WERI-Rb-1 (cell line): ENCODE data around the gene PNKD.

ENCODE experiments used
- DNase-seq: peaks from one replicate; pipeline ENCODE4 v3.0.0-alpha.2; 2020
- H3K27ac ChIP-seq: fragments of 250-450 bp; sonication (Bioruptor Pico); 2 replicates; pipeline ENCODE4 v1.5.1; 2020; ENCODE audit warnings: mild to moderate bottlenecking, moderate library complexity
- H3K27me3 ChIP-seq: fragments of 250-450 bp; sonication (Bioruptor Pico); 2 replicates; pipeline ENCODE4 v1.5.1; 2021; ENCODE audit warnings: mild to moderate bottlenecking, low read depth, moderate library complexity; ENCODE audit not compliant: insufficient read depth, severe bottlenecking
- H3K36me3 ChIP-seq: fragments of 250-450 bp; sonication (Bioruptor Pico); 2 replicates; pipeline ENCODE4 v1.5.1; 2020; ENCODE audit warnings: mild to moderate bottlenecking, moderate library complexity
- H3K4me3 ChIP-seq: 2 replicates; pipeline ENCODE4 v1.5.1; 2011; ENCODE audit warnings: low read depth, mild to moderate bottlenecking, control low read depth, low read length
- H3K9me3 ChIP-seq: fragments of 250-450 bp; sonication (Bioruptor Pico); 2 replicates; pipeline ENCODE4 v1.5.1; 2021; ENCODE audit warnings: mild to moderate bottlenecking, moderate library complexity; ENCODE audit not compliant: severe bottlenecking
- TF ChIP-seq, protein P1 (sequence below): IDR thresholded peaks from 2 replicates; pipeline ENCODE4 v1.5.1; 2011; ENCODE audit warnings: low read depth, mild to moderate bottlenecking, control low read depth, inconsistent platforms, low read length

PNKD gene

GRCh38 chr2:218318241-218318640 lies 47.9 kb downstream of the PNKD start:
- no peak for DNase-seq
- H3K36me3 ChIP-seq = no peaks in the 10 kb centered on the region
- H3K9me3 ChIP-seq = no peaks in the 10 kb centered on the region
- no peak overlapping the region for H3K4me3 ChIP-seq
- TF ChIP-seq, protein P1, sequence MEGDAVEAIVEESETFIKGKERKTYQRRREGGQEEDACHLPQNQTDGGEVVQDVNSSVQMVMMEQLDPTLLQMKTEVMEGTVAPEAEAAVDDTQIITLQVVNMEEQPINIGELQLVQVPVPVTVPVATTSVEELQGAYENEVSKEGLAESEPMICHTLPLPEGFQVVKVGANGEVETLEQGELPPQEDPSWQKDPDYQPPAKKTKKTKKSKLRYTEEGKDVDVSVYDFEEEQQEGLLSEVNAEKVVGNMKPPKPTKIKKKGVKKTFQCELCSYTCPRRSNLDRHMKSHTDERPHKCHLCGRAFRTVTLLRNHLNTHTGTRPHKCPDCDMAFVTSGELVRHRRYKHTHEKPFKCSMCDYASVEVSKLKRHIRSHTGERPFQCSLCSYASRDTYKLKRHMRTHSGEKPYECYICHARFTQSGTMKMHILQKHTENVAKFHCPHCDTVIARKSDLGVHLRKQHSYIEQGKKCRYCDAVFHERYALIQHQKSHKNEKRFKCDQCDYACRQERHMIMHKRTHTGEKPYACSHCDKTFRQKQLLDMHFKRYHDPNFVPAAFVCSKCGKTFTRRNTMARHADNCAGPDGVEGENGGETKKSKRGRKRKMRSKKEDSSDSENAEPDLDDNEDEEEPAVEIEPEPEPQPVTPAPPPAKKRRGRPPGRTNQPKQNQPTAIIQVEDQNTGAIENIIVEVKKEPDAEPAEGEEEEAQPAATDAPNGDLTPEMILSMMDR = no peak
- no peaks in the 10 kb centered on the region for H3K27me3 ChIP-seq
- H3K27ac ChIP-seq = no peak overlapping the region

GRCh38 chr2:218319813-218320365 lies 49.6 kb downstream of the PNKD start:
- no peak overlapping the region for H3K27ac ChIP-seq
- TF ChIP-seq, protein P1 = no peak
- no peaks in the 10 kb centered on the region for H3K36me3 ChIP-seq
- H3K4me3 ChIP-seq = no peak overlapping the region
- no peaks in the 10 kb centered on the region for H3K9me3 ChIP-seq
- DNase-seq = no peak
- no peaks in the 10 kb centered on the region for H3K27me3 ChIP-seq

DNA sequence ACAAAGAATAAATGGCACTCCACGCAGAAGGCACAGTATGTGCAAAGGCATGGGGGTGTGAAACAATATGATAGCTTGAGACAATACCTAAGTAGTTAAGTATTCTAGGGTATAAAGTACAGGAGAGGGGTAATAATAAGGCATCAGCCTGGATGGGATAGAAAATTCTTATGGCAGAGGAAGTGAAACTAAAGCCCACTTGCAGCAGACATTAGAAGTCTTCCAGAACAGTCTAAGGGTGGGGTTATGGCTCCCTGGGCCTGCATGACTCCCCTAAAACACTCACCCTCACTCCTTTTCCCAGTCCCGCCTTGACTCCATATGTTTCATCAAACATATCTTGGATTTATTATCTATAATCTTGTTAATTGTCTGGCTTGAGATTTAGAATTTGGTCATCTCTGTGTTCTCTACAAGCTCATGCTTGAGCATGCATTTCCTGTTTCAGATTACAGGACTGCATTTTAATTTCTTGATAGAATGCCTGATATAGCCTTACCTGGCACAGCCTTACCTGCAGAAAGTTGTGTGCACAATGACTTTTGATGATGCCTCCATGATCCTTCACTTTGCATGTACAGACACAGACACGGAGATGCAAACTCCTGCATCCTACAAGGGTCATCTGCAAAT lies 50.5 kb downstream of the PNKD start:
- no peak overlapping the region for H3K27ac ChIP-seq
- no peak overlapping the region for H3K4me3 ChIP-seq
- H3K27me3 ChIP-seq = no peaks in the 10 kb centered on the region
- H3K36me3 ChIP-seq = no peaks in the 10 kb centered on the region
- no peak for DNase-seq
- TF ChIP-seq, protein P1 = no peak
- H3K9me3 ChIP-seq = no peaks in the 10 kb centered on the region

DNA sequence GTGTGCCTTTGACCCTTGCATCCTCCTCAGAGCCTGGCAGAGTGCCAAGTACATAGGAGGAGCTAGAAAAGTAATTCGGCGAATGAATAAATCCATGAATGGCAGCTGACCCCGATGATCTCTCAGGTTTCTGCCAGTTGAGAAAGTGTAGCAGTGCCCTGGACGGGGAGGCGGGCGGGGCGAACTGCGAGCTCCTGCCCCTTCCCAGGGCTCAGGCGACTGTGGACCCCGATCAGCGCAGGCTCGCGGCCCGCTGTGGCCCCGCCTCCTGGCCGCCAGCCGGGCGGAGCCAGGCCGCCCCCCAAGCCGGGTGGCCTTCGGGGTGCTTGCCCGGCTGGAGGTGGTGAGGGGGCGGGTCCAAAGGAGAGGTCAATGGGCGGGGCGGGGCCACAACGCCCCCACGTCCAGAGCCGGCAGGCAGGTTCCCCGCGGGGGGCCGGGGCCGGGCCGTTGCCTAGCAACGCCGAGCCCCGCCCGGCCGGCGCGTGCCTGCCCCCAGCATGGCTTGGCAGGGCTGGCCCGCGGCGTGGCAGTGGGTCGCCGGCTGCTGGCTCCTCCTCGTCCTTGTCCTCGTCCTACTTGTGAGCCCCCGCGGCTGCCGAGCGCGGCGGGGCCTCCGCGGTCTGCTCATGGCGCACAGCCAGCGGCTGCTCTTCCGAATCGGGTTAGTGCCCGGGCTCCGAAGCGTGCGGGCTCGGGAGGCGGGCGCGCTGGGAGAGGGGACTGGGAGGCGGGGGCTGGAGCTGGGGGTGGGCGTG lies 52.6 kb downstream of the PNKD start:
- Histone ChIP-seq H3K27ac (peak overlapping the region; percentile 55), H3K9me3 (no peaks in the 10 kb centered on the region), H3K4me3 (peak overlapping the region; percentile 66), H3K27me3 (no peaks in the 10 kb centered on the region), H3K36me3 (no peaks in the 10 kb centered on the region)
- TF ChIP-seq, protein P1 = no peak
- peak; percentile 81 for DNase-seq

DNA sequence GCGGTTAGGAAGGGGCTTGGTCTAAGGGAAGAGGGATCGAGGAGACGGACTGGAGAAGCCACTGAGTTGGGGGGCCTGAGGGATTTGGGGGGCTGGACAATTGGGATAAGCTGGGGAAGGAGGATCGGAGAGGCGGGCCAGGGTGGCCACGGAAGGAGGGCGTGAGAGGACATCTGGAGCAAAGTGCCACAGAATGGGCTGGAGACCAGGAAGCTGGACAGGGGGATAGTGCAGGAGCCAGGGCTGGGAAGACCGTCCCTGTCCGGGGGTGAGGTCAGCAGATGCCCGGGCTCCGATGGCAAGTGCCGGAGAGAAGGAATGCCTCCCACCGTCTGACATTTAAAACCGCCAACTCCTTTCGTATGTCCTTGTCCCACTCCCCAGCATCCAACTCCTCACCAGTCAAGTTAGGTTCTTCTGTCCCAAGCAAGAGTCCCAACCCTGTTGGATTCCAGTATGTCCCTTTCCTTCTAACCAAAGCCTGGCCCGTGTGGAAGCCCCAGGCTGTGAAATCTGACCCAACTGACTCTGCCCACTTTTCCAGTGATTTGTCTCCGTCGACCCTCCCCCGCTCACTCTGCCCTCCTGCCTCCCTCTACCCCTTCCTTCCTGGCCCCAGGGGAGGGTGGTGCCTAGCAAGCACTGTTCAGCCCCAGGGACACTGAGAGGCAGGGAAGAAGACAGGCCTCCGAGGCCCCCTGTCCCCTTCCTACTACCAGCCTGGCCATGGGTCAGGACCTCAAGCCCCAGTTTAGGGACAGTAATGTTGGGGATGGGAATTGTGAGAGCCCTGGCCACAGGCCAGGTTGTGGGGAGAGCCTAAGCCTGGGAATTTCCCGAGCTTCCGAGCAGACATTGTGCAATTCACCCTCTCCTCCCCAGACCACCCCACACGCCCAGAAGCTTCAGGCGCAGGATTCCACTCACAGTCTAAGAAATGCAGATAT lies 53.5 kb downstream of the PNKD start:
- DNase-seq = peak; percentile 34
- H3K27me3 ChIP-seq = no peaks in the 10 kb centered on the region
- no peaks in the 10 kb centered on the region for H3K36me3 ChIP-seq
- peak overlapping the region; percentile 12; the same call in 1 of the 2 replicates for H3K27ac ChIP-seq
- TF ChIP-seq, protein P1 = no peak
- H3K9me3 ChIP-seq = no peaks in the 10 kb centered on the region
- H3K4me3 ChIP-seq = peak overlapping the region; percentile 66
